LoVo (cell line): ENCODE results near the gene NCKAP5.

Source experiments
- DNase-seq: peaks from one replicate; pipeline ENCODE4 v3.0.0-alpha.2; 2016; ENCODE audit warnings: low spot score

Gene NCKAP5

DNA sequence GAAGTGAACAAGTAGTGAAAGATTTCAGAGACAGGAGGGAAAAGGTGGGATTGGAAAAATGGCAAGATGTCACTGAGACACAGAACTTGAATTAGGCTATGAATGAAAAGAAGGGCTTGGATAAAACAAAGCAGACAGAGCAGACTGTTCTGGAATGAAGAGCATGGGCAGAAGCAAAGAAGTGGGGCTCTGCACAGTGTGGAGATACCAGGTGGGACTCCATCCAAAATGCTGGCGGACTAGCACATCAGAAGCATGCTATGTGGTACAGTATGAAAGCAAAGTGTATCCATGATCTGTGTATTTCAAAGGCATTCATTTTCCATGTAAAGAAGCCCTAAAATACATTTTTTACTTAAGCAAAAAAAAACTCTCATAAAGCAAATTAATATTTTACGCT lies 487.4 kb downstream of the NCKAP5 start:
- no peak for DNase-seq

DNA sequence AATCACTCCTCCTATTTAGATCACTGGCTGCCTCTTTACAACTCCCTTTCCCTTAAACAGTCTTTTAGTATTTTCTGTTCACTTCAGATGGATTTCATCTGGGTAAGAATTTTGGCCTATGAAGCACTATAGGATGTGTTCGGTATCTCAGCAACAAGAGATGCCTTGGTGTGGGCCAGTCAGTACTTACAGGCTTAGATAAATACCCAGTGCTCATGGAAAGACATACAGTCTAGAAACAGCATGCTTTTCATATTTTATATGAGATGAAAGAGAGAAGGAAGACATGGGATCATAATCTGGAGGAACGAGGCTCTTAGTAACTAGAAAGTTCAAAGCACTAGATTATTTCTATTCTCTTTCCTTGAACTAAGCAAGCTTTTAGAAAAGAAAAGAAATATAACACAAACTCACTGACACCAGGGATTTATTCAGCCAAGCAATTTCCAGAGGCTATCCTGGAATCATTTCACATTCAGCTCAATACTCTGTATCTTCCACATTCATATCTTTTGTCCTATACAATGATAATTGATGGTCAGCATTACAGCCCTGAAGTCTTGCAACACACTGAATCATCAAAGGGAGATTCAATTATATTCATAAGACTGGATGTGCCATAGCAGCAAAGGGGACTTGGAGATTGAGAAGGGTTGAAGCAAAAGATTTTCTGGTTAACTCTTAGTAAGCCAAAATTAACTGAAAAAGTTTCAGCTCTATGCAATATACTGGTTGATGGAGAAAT lies 489.4 kb downstream of the NCKAP5 start:
- DNase-seq = no peak

DNA sequence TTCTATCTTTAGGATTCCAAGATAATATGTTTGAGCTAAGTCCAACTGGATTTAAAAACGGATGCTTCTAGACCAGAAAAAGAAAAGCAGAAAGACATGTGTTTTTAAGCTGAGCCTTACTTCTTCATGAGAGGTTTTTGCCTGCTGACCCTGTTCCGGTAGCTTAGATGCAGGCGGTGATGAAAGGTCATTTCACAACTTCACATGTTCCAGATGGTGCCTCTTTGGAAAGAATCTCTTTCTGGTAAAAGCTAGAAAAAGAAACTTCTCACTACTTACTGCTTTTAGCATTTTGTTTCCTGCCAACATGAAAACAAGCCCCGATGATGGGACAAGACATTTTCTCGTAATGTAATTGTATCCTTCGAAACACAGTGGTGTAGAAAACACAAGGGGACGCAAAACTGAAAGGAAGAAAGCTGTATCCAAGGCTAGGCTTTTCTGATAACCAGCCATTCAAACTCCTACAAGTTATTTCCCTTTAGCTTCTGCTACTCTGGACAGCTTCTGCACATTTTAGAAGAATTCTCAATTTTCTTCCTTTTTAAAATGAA lies 490.9 kb downstream of the NCKAP5 start:
- DNase-seq = no peak

DNA sequence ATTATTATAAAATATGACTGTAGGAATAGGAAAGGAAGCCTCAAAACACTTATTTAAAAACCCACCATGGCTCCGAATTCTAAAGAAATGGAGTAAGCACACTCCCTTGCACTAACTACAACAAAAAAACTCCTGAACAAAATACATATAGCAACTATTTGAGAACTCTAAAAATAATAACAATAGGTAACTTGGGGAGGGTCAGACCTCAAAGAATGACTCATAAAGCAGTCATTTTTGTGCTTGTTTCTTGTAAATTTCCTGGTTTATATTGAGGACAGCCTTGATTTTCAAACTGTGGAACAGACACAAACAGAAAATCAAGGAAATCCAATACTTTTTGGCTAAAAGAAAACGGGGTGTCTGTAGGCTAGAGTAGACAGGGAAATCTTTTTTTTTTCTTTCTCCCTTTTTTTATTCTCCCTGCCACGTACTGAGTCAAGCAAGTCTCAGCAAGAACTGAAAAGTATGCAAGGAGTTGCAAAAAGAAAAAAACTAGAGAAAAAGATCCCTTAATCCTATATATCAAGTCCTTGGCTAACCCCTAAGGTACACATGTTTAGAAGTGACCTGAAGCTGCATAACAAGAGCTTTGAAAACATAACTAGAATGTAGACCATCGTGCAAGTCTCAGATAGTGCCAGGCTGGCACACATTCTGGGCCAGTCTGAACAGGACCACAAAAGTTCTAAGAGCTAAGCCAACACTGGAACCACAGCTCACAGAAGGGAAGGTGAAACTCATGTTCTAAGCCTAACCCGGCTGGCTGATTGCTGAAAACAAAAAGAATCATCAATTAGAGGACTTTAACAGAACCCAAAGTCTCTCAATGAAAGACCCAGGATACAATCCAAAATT lies 495.2 kb downstream of the NCKAP5 start:
- DNase-seq = no peak

DNA sequence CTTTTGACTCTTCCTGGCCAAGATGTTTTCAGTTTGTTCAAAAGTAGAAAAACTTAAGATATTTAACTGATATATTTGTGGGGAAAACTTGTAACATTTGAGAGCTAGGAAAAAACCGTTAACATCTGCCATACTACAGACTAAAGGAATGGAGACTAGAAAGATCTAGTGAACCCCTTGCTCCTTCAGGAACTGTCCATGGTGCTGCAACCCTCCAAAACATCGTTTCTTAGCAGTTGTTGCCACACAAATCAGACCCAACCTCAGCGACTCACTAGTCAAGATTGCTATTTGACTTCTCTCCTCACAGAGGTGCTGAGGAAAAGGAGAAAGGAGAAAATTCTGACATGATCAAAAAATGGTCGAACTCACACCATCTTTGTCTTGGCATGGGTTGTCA lies 504.5 kb downstream of the NCKAP5 start:
- DNase-seq = no peak

DNA sequence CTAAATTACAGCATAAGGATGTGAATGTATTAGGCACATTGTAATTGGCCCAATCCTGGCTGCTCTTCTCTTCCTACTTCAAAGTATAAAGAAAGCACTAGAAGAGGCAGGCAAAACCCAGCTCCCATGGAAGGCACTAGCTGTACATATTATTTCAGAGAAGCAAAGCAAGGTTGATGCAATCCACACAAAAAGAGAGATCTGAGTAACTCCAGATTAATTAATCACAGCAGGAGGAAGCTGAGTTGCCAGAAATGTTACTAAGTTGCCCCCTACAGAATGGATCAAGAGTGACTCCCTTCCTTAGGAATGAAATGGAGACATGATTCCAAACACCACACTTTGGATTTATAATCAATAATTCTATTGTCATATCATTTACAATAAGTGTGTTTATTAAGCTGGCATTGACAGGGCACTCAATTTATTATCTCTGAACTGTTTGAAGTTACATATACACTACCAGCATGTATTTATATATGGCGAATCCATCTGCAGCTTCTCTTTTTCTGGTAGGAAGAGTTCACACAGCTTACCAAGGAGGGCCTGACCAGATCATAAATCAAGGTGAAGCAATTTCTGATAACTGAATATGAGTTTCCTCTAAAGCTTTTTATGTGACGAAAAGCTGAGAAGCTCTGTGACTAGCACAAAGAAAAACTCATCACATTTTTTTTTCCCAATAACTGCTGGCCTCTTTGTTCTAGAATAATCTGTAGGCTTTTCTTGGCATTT lies 505.2 kb downstream of the NCKAP5 start:
- DNase-seq = no peak

DNA sequence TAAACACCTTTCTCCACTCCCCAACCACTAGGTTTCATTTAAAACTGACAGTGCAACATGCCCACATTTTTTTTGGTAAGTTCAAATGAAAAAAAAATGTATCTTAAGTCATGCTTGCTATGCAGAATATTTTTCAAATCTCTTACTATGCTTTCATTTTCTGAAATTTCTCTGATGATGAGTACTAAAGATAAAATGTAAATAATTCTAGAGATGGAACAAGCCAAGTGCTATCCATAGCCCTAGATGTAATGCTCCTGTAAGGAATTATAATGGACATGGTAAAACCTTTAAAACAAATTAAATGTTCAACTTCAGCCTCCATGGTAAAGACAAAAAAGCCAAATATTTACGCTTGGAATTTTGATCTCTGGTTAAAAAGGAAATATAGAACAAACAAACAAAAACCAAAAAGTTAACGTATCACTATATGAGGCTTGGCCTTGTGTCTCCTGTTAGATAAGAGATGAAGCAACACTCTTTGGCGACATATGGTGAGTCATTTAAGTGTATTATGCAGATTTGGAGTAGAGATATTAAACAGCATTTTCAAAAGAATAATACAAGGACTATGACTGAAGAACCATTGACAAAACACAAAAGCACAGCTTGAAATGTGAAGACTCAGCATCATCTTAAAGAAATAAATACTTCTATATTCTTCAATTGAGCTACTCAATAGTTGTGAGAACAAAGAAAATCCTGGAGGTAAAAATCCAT lies 506.2 kb downstream of the NCKAP5 start:
- DNase-seq = no peak

DNA sequence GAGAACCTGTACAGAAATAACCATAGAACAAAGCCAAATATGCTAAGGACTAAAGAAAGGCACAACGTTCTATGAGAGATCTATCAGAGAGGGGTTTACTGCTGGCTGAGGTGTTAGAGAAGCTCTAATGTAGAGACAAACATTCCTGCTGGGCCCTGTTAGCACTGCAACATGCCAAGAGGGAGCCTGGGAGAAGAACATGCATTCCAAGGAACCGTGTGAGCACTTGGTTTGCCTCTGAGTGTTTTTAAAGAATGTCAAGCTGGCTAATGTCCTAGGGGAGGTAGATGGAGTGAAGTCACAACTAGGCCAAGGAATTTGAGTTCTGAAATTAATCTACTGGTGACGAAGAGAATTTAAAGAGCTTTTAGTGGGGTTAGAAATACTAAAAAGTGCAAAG lies 514.0 kb downstream of the NCKAP5 start:
- no peak for DNase-seq

DNA sequence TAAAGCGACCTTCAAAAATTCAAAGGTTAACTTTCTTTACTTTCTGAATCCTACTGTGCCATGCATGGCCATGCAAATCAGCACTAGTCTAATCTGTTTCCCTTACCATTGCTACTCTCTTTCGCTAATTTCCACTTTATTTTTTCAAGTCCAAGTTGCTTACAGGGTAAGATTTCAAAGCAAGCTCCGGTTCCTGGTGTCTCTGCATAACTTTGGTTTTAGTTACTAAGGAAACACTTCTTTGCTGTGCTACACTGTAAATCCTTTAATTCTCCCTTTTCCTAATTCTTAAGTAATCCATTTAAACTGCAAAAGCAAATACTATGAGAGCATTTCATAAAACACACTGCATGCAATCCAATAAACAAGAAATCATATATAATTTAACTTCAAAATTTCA lies 514.7 kb downstream of the NCKAP5 start:
- DNase-seq = no peak

DNA sequence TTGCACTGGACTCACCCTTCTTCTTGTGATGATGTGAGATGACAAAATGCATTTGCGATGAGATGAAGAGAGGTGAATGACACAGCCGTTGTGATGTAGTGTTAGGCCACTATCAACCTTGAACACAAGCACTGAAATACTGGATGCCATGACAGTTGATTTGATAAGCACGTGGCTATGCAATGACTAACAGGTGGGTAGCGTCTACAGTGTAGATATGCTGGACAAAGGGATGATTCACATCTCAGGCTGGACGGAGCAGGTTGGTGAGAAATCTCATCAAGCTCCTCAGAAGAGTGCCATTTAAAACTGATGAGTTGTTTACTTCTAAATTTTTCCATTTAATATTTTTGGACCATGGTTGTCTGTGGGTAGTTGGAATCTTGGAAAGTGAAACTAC lies 522.5 kb downstream of the NCKAP5 start:
- no peak for DNase-seq

DNA sequence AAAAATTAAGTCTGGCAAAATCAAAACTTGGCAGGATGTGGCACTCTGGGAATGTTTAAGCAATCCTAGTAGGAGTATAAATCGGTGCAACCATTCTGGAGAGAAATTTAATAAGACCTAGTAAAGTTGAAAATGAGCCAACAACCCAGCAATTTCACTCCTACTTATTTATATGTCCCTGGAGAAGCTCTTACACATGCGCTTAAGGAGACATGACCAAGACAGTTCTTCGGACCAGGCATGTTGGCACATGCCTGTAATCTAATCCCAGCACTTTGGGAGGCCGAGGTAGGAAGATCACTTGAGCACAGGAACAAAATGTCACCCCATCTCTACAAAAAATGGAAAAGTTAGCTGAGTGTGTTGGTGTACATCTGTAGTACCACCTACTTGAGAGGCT lies 523.7 kb downstream of the NCKAP5 start:
- no peak for DNase-seq

DNA sequence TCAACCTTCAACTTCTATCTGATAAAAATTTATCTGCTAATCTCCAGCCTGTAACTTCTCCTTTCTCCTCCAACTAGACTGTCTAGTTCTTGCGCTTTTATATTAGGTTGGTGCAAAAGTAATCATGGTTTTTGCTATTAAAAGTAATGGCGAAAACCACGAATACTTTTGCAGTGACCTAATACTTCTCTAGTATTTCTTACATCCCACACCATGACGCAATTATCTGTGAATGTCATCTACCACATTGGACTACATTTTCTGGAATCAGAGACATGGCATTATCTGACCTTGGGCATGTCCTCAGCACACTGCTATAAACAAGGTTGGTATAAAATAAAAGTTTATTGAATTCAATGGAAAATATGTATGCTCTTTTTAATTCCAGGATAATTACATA lies 528.1 kb downstream of the NCKAP5 start:
- DNase-seq = no peak

DNA sequence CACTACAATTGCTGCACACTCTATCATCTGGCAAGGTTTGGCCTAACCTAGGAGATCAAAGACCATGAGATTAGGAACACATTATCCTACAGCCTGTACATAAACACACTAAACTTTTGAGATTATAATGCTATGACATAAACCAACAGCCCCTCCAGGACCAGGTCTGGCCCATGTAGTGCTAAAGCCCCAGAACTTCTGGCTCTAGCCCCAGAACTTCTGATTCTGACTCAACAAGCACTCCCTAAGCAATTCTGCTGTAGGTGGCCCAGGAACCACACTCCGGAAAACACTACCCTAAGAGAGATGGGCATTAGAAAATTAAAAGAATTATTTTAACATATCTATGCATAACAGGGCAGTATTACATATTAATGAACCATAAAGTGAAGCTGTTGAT lies 528.7 kb downstream of the NCKAP5 start:
- DNase-seq = no peak

DNA sequence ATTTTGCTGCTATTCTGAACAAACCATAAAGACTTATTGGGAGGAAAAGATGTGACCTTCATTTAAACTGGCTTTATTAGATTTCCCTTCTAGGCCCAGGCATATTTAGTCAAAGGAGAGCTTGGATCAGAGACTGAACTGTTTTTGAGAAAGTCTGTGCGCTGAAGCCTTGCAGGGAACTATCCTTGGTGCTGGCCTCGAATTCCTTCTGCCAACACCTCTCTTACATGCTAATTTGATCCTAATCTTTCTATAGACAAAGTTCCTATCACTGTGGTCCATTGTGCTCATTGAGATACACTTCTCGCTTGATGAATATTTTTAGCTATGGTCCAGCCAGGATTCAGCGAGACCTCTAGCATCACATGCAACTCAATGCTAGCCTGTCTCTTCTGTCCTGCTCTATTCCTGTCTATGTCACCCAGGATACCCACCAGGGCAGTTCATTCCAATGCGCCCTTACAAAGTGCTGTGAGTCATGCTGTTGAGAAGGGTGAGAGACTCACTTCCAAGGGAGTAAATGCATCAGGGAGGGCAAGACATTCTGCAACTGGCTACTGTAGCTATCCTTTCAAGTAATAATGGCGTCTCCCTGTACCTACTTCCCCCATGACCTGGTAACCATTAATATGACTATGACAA lies 541.6 kb downstream of the NCKAP5 start:
- DNase-seq = no peak

DNA sequence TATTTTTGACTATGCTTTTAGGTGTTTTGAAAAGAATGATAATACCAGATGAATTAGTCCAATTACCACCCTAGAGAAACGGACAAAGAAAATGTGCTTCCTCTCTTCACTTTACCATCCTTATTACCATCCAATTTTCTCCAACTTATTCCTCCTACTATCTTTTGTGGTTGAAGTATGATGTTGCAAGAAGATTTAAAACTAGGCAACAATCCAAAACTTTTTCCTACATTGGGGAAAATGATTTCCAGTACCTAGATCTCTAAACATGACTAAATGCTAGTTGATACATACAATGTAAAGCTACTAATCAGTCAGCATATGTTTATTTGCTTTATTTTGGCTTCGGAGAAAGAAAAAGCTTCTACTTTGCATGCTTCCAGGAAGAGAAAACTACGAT lies 543.3 kb downstream of the NCKAP5 start:
- DNase-seq = no peak

DNA sequence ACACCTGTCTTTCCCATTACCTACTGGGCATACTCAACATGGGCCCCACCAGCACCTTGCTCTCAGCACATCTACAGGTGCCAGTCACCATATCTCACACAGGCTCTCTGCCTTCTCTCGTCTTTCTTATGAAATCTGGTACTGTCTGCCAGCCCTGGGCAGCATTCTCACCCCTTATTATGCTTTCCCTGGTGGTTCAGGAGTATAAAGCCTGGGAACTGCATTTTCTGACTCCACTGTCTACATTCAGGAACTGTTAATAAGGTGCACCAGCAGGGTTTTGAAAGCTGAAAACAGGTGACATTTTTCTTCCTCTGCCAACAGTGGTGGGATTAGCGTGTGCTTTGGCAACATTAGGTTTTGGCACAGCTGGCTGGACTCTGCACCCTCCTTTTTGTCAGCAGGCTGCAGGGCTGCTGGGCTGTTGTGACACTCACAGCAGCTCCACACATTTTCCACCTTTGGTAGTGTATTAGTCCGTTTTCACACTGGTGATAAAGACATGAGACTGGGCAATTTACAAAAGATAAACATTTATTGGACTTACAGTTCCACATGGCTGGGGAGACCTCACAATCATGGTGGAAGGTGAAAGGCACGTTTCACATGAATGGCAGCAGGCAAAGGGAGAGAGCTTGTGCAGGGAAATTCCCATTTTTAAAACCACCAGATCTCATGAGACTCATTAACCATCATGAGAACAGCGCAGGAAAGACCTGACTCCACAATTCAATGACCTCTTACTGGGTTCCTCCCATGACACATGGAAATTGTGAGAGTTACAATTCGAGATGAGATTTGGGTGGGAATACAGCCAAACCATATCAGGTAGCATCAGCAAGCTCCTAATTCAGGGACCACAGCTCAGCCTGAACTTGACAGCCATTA lies 555.2 kb downstream of the NCKAP5 start:
- DNase-seq = no peak

DNA sequence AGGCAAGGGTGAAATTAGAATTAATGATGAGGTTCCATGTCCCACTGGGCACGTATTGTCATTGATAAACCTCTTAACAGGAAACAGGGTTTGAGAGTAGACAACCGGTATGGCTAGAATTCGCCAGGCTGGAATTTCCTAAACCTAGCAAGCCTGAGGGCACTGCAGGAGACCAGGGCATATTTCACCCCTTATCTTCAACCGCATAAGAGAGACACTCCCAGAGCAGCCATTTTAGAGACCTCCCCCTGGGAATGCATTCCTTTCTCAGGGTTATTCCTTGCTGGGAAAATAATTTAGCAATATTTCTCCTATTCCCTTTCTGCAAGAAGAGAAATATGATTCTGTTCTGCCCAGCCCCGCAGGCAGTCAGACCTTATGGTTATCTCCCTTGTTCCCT lies 563.6 kb downstream of the NCKAP5 start:
- no peak for DNase-seq

DNA sequence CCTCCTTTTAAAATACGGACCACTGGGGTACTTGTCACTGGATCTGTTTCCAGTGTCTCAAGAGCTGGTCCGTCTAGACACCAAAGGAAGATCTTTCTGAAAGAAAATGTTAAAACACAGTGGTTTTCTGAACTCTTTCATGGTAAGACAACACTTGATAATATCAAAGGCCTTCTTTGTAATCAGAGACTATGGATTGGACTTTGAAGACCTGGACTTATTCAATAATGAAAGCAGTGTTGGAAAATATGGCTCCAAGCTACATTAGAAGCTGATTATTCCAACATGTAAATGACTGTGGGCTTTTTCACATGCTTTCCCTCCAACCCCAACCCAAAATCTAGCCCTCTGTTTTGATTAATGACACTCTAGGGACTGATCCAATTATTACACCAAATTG lies 568.8 kb downstream of the NCKAP5 start:
- DNase-seq = no peak

DNA sequence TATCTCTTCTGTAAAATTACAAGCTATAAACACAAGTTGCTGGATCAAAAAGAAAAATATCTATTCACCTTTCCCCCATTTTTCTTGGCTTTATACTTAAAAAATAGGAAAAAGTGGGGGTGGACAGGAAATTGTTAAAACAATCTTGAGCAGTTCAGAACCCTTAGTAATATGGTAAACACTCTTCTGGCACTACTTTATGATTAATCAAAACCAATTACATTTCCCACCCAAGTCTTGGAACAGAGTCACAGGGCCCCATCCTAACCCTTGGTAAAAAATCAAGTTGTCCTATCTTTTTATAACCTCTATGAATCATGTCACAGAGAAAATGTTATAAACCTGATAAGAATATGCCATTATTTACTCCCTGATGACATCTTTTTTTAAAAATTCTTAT lies 570.0 kb downstream of the NCKAP5 start:
- DNase-seq = no peak

DNA sequence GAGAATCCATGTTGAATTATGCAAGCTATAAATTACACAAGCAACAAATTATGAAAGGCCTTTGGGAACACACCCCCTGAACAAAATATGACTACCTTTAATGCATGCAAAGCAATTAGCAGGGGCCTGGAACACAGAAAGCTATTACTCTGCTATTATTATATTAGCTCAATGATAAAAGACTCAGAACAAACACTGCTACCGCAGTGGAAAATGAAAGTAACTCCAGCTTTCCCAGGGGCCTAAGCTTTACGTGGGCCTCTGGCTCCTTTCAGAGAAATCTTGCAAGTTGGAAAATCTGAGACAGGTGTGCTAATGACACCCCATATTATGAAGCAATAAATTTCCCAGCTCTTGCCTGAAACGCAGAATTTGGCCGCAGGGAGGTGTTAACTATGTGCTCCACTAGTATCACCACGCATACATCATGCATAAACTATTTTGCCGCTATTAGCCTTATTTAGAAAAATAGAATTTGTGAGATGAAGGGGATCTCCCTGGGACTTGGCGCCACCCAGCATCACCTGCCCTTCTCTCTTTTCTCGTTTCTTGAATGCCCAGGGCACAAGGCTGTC lies 576.7 kb downstream of the NCKAP5 start:
- no peak for DNase-seq
